Iris pigment epithelial cell (primary cell): Measurements from ENCODE around the gene CATSPER1.

Experiments used
- DNase-seq: peaks from one replicate; pipeline ENCODE4 v3.0.0-alpha.2; 2011; ENCODE audit warnings: low read depth

The CATSPER1 gene

GRCh38 chr11:66026017-66026529 is at the start of gene CATSPER1:
TSS of gene CATSPER1 (minus strand) at chr11:66026479. CDS start at chr11:66026379, 100 bp downstream.
- no peak for DNase-seq

- DNase-seq, result no peak
Measured at GRCh38 chr11:66075273-66075672, 49.0 kb upstream of the CATSPER1 start.

GRCh38 chr11:66073669-66074068 is 47.4 kb upstream of the CATSPER1 start:
- no peak for DNase-seq

- DNase-seq, result no peak
Measured at GRCh38 chr11:66072518-66072917, 46.2 kb upstream of the CATSPER1 start.

- DNase-seq, result no peak
Measured at GRCh38 chr11:66072081-66072480, 45.8 kb upstream of the CATSPER1 start.

GRCh38 chr11:66071381-66071801 is 45.1 kb upstream of the CATSPER1 start:
- DNase-seq, result no peak

- peak; percentile 50 for DNase-seq
Measured at GRCh38 chr11:66070604-66071380, 44.5 kb upstream of the CATSPER1 start.

- peak; percentile 84 for DNase-seq
Measured at GRCh38 chr11:66069715-66070603, 43.7 kb upstream of the CATSPER1 start, which contains the start of gene PACS1. TSS of gene PACS1 (plus strand) at chr11:66070272. CDS start at chr11:66070487, 215 bp downstream.

GRCh38 chr11:66068923-66069714 is 42.8 kb upstream of the CATSPER1 start:
- peak; percentile 88 for DNase-seq

GRCh38 chr11:66068154-66068821 is 42.0 kb upstream of the CATSPER1 start:
- DNase-seq, result peak; percentile 59

GRCh38 chr11:66067640-66068039 is 41.4 kb upstream of the CATSPER1 start:
- no peak for DNase-seq

- DNase-seq, result no peak
Measured at GRCh38 chr11:66066751-66067150, 40.5 kb upstream of the CATSPER1 start.

GRCh38 chr11:66064571-66064970 is 38.3 kb upstream of the CATSPER1 start:
- no peak for DNase-seq

GRCh38 chr11:66063900-66064299 is 37.6 kb upstream of the CATSPER1 start:
- no peak for DNase-seq

GRCh38 chr11:66062408-66062807 is 36.1 kb upstream of the CATSPER1 start:
- no peak for DNase-seq

GRCh38 chr11:66061268-66061667 is 35.0 kb upstream of the CATSPER1 start:
- no peak for DNase-seq

- no peak for DNase-seq
Measured at GRCh38 chr11:66059966-66060680, 33.8 kb upstream of the CATSPER1 start.

- no peak for DNase-seq
Measured at GRCh38 chr11:66056501-66056900, 30.2 kb upstream of the CATSPER1 start.

- DNase-seq, result no peak
Measured at GRCh38 chr11:66055021-66055420, 28.7 kb upstream of the CATSPER1 start.

GRCh38 chr11:66052664-66052982 is 26.3 kb upstream of the CATSPER1 start:
- DNase-seq, result no peak
